Esophagus squamous epithelium (tissue), 4 donors: ENCODE data around the gene SLC28A3.

Experiments used
- CTCF ChIP-seq, 6 experiments: fragments of 450-650 bp in 4 of 6; fragments of 200-600 bp in 2 of 6; sonication (generic) in 2 of 6; IDR thresholded peaks; one replicate each; pipeline ENCODE4 v1.5.1; 2016 to 2019; ENCODE audit warnings: antibody characterized with exemption in 6 of 6, mild to moderate bottlenecking in 4 of 6, moderate library complexity in 4 of 6
- POLR2A ChIP-seq, 4 donors: fragments of 450-650 bp; IDR thresholded peaks; one replicate each; pipeline ENCODE4 v1.6.1; 2017; ENCODE audit warnings: antibody characterized with exemption in 4 of 4, mild to moderate bottlenecking in 4 of 4, moderate library complexity in 3 of 4

GRCh38 chr9:84382720-84383119, 42.2 kb upstream of the SLC28A3 start:
- no peak for TF ChIP-seq CTCF (IDR thresholded peaks at IDR 0.05)
- no peak for TF ChIP-seq POLR2A (IDR thresholded peaks at IDR 0.05)
